Smooth muscle cell (in vitro differentiated cells): Measurements from ENCODE around the gene RCAN2. TPM values are rescaled to one million over a fixed set of nuclear protein-coding genes. Genes with fewer than 3 reads are reported as not detected.

Experiments used
- DNase-seq: peaks from one replicate; lab custom pipeline; 2025; ENCODE audit not compliant: unreplicated experiment; lab: John Stamatoyannopoulos, UW
- H2AFZ ChIP-seq: fragments of 200-600 bp; sonication (generic); 2 replicates; pipeline ENCODE4 v1.6.0; 2016; ENCODE audit warnings: antibody characterized with exemption, low read depth, mild to moderate bottlenecking
- H3F3A ChIP-seq: fragments of 200-600 bp; sonication (generic); 2 replicates; pipeline ENCODE4 v1.6.0; 2017; ENCODE audit warnings: antibody characterized with exemption, low read depth
- H3K27ac ChIP-seq: fragments of 200-600 bp; sonication (generic); 2 replicates; pipeline ENCODE4 v1.5.1; 2016; ENCODE audit warnings: low read depth, mild to moderate bottlenecking
- H3K27me3 ChIP-seq: fragments of 200-600 bp; sonication (generic); 2 replicates; pipeline ENCODE4 v1.6.1; 2016; ENCODE audit warnings: low read depth, mild to moderate bottlenecking
- H3K36me3 ChIP-seq: fragments of 200-600 bp; sonication (generic); 2 replicates; pipeline ENCODE4 v1.5.1; 2016; ENCODE audit warnings: low read depth
- H3K4me1 ChIP-seq: fragments of 200-600 bp; sonication (generic); 2 replicates; pipeline ENCODE4 v1.5.1; 2016; ENCODE audit warnings: low read depth
- H3K4me2 ChIP-seq: fragments of 200-600 bp; sonication (generic); 2 replicates; pipeline ENCODE4 v1.6.0; 2016; ENCODE audit warnings: mild to moderate bottlenecking
- H3K4me3 ChIP-seq: fragments of 200-600 bp; sonication (generic); 2 replicates; pipeline ENCODE4 v1.5.1; 2016; ENCODE audit warnings: mild to moderate bottlenecking
- H3K79me2 ChIP-seq: fragments of 200-600 bp; sonication (generic); 2 replicates; pipeline ENCODE4 v1.6.0; 2016; ENCODE audit warnings: low read depth, mild to moderate bottlenecking
- H3K9ac ChIP-seq: fragments of 200-600 bp; sonication (generic); 2 replicates; pipeline ENCODE4 v1.6.0; 2016; ENCODE audit warnings: low read depth
- H3K9me3 ChIP-seq: fragments of 200-600 bp; sonication (generic); replicated peaks from 2 replicates; pipeline ENCODE4 v1.5.1; 2016; ENCODE audit warnings: low read depth
- H4K20me1 ChIP-seq: fragments of 200-600 bp; sonication (generic); 2 replicates; pipeline ENCODE4 v1.6.0; 2016; ENCODE audit warnings: low read depth
- CTCF ChIP-seq: fragments of 200-600 bp; sonication (generic); IDR thresholded peaks from 2 replicates; pipeline ENCODE4 v1.5.1; 2017; ENCODE audit warnings: borderline replicate concordance, mild to moderate bottlenecking, antibody characterized with exemption; ENCODE audit not compliant: insufficient read depth, poor library complexity, severe bottlenecking
- WGBS: methylation state at CpG from one replicate; pipeline ENCODE4 v1.1.7; 2016; ENCODE audit warnings: low lambda C conversion rate; 5-methylcytosine and 5-hydroxymethylcytosine counted together
- polyA plus RNA-seq: library from polyadenylated mRNA; unstranded; fragments of >200 nt; fragmentation: Nextera tagmentation; extraction: Ambion mirVana; gene quantifications from 2 replicates; pipeline ENCODE4 v1.2.1, GENCODE V29; 2016
- total RNA-seq: library from RNA; depleted of rRNA; stranded (reverse); fragments of >200 nt; gene quantifications from 2 replicates; pipeline ENCODE4 v1.2.3, GENCODE V29; 2014

Gene RCAN2
- total and polyA plus RNA-seq, 2 experiments from 2014 or later: 2.5 to 2.7 TPM

GRCh38 chr6:46189726-46190125 is 301.5 kb downstream of the RCAN2 start:
- TF ChIP-seq CTCF: no peak
- H3K27me3 ChIP-seq: peaks cover 26% of the 10 kb centered on the region
- no peak overlapping the region for H2AFZ ChIP-seq
- no peaks in the 10 kb centered on the region for H3K4me1 ChIP-seq
- WGBS: 88% methylated on average over 4 of the region's 4 CpGs
- no peak overlapping the region for H3K4me2 ChIP-seq
- no peak overlapping the region for H3K4me3 ChIP-seq
- no peak for DNase-seq
- no peak overlapping the region for H3K27ac ChIP-seq
- no peaks in the 10 kb centered on the region for H3K36me3 ChIP-seq
- no peaks in the 10 kb centered on the region for H4K20me1 ChIP-seq
- no peaks in the 10 kb centered on the region for H3K9me3 ChIP-seq
- H3K9ac ChIP-seq: no peak overlapping the region
- no peaks in the 10 kb centered on the region for H3K79me2 ChIP-seq
- H3F3A ChIP-seq: no peaks in the 10 kb centered on the region

GRCh38 chr6:46186583-46186982 is 304.7 kb downstream of the RCAN2 start:
- H3K27ac ChIP-seq: no peak overlapping the region
- H3K79me2 ChIP-seq: no peaks in the 10 kb centered on the region
- 82% methylated on average over 1 of the region's 1 CpG for WGBS
- H4K20me1 ChIP-seq: no peaks in the 10 kb centered on the region
- no peaks in the 10 kb centered on the region for H3F3A ChIP-seq
- no peaks in the 10 kb centered on the region for H3K4me1 ChIP-seq
- peaks cover 32% of the 10 kb centered on the region for H3K27me3 ChIP-seq
- no peaks in the 10 kb centered on the region for H3K36me3 ChIP-seq
- H3K4me3 ChIP-seq: no peak overlapping the region
- H3K9me3 ChIP-seq: no peaks in the 10 kb centered on the region
- no peak overlapping the region for H3K9ac ChIP-seq
- DNase-seq: no peak
- no peak overlapping the region for H3K4me2 ChIP-seq
- no peak for TF ChIP-seq CTCF
- H2AFZ ChIP-seq: no peak overlapping the region

- Histone ChIP-seq H3K27me3 (peaks cover 32% of the 10 kb centered on the region), H3K4me1 (no peaks in the 10 kb centered on the region), H3K27ac (no peak overlapping the region), H3K4me3 (no peak overlapping the region), H3K4me2 (no peak overlapping the region), H4K20me1 (no peaks in the 10 kb centered on the region), H3K9me3 (no peaks in the 10 kb centered on the region), H3K79me2 (no peaks in the 10 kb centered on the region), H3K9ac (no peak overlapping the region), H2AFZ (no peak overlapping the region), H3F3A (no peaks in the 10 kb centered on the region), H3K36me3 (no peaks in the 10 kb centered on the region)
- 64% methylated on average over 4 of the region's 4 CpGs for WGBS
- TF ChIP-seq CTCF: no peak
- no peak for DNase-seq
Observed at GRCh38 chr6:46184114-46184513, 307.1 kb downstream of the RCAN2 start.

- Histone ChIP-seq H3K4me3 (no peak overlapping the region), H3K27me3 (peaks cover 17% of the 10 kb centered on the region), H3K4me2 (no peak overlapping the region), H4K20me1 (no peaks in the 10 kb centered on the region), H3K36me3 (no peaks in the 10 kb centered on the region), H2AFZ (no peak overlapping the region), H3K9me3 (no peaks in the 10 kb centered on the region), H3K9ac (no peak overlapping the region), H3F3A (no peaks in the 10 kb centered on the region), H3K27ac (no peak overlapping the region), H3K4me1 (no peaks in the 10 kb centered on the region), H3K79me2 (no peaks in the 10 kb centered on the region)
- no peak for TF ChIP-seq CTCF
- WGBS: 84% methylated on average over 3 of the region's 3 CpGs
- no peak for DNase-seq
Observed at GRCh38 chr6:46175976-46176375, 315.3 kb downstream of the RCAN2 start.
